OCI-LY7 (cell line): ENCODE measurements around the gene DTX4. TPM values are rescaled to one million over a fixed set of nuclear protein-coding genes. Genes with fewer than 3 reads are reported as not detected.

Experiments used
- BruUV-seq: library from RNA; stranded (reverse); fragments of 400-500 nt; replicated peaks from 2 replicates; lab custom pipeline; 2021; lab: Mats Ljungman, UMichigan
- CTCF ChIA-PET: fragments of 300-600 bp; sonication (Branson Sonifier 250); formaldehyde crosslinking; loops from one replicate; lab custom pipeline; 2022; ENCODE audit warnings: antibody characterized with exemption; ENCODE audit not compliant: unreplicated experiment; lab: Charles Lee
- POLR2A ChIA-PET: fragments of 300-600 bp; sonication (Branson Sonifier 250); formaldehyde crosslinking; loops from one replicate; lab custom pipeline; 2022; ENCODE audit warnings: antibody characterized with exemption; lab: Charles Lee
- DNase-seq: peaks from one replicate; pipeline ENCODE4 v3.0.0-alpha.2; 2015; ENCODE audit warnings: low spot score
- H2AFZ ChIP-seq: fragments of 200-600 bp; sonication (generic), shearing (Covaris generic); 2 replicates; pipeline ENCODE4 v1.6.1; 2014; ENCODE audit warnings: mild to moderate bottlenecking, antibody characterized with exemption, low read length, moderate library complexity
- H3K27ac ChIP-seq: fragments of 200-600 bp; sonication (generic); 2 replicates; pipeline ENCODE4 v1.5.1; 2014; ENCODE audit warnings: mixed run types, low read depth, mild to moderate bottlenecking, moderate library complexity, low read length, inconsistent platforms; ENCODE audit not compliant: poor library complexity, severe bottlenecking
- H3K36me3 ChIP-seq: fragments of 200-600 bp; sonication (generic); 2 replicates; pipeline ENCODE4 v1.6.1; 2014; ENCODE audit warnings: mild to moderate bottlenecking, antibody characterized with exemption, low read length, moderate library complexity, mixed read lengths; ENCODE audit not compliant: insufficient read depth
- H3K4me1 ChIP-seq: fragments of 200-600 bp; sonication (generic); 2 replicates; pipeline ENCODE4 v1.5.1; 2014; ENCODE audit warnings: mild to moderate bottlenecking, low read length; ENCODE audit not compliant: insufficient read depth, poor library complexity, severe bottlenecking
- H3K4me2 ChIP-seq: fragments of 200-600 bp; sonication (generic); 2 replicates; pipeline ENCODE4 v1.6.1; 2014; ENCODE audit warnings: mild to moderate bottlenecking, low read length
- H3K4me3 ChIP-seq: fragments of 200-600 bp; sonication (generic); 2 replicates; pipeline ENCODE4 v1.5.1; 2014; ENCODE audit warnings: mild to moderate bottlenecking, low read depth, low read length; ENCODE audit not compliant: poor library complexity, severe bottlenecking
- H3K79me2 ChIP-seq: fragments of 200-600 bp; sonication (generic); 2 replicates; pipeline ENCODE4 v1.6.1; 2016; ENCODE audit warnings: low read depth, mild to moderate bottlenecking, low read length, moderate library complexity, mixed read lengths; ENCODE audit not compliant: insufficient read depth
- H3K9me2 ChIP-seq: fragments of 200-600 bp; sonication (generic); 2 replicates; pipeline ENCODE4 v1.6.1; 2016; ENCODE audit warnings: mild to moderate bottlenecking, low read length, mixed read lengths; ENCODE audit not compliant: insufficient read depth
- H3K9me3 ChIP-seq: fragments of 200-600 bp; sonication (generic); 2 replicates; pipeline ENCODE4 v1.6.1; 2014; ENCODE audit warnings: mild to moderate bottlenecking, mixed run types, low read length, mixed read lengths
- H4K20me1 ChIP-seq: fragments of 200-600 bp; sonication (generic); 2 replicates; pipeline ENCODE4 v1.6.1; 2014; ENCODE audit warnings: mild to moderate bottlenecking, antibody characterized with exemption, low read length, moderate library complexity, mixed read lengths; ENCODE audit not compliant: insufficient read depth
- CTCF ChIP-seq: fragments of 200-600 bp; sonication (generic); conservative IDR thresholded peaks from 2 replicates; pipeline ENCODE4 v1.5.1; 2014; ENCODE audit warnings: mild to moderate bottlenecking, antibody characterized with exemption, low read length, moderate library complexity, mixed read lengths
- EZH2phosphoT487 ChIP-seq: fragments of 200-600 bp; sonication (generic); IDR thresholded peaks from 2 replicates; pipeline ENCODE4 v1.6.1; 2018; ENCODE audit warnings: low read depth, borderline replicate concordance, mild to moderate bottlenecking, mixed run types, antibody characterized with exemption, low read length, moderate library complexity, mixed read lengths
- intact Hi-C: fragments of 100-400 bp; cut with micrococcal nuclease; formaldehyde crosslinking; loops from one replicate; pipeline ENCODE4 v1.10.0; 2022; ENCODE audit not compliant: unreplicated experiment
- total RNA-seq, 2 experiments: library from RNA; depleted of rRNA in 1 of 2; stranded (reverse); fragments of >200 nt in 1 of 2; shearing (Covaris generic) in 1 of 2; gene quantifications; 2 replicates each; pipeline ENCODE4 v1.2.3, GENCODE V29; 2014 to 2022

Gene DTX4
- total RNA-seq, 2 experiments from 2014 or later: 1.4 to 9.9 TPM

GRCh38 chr11:59184691-59185339 is 12.9 kb downstream of the DTX4 start:
- no peak for DNase-seq
- intact Hi-C loops: no loop called here
- no peaks in the 10 kb centered on the region; the same call in 1 of the 2 replicates for H3K36me3 ChIP-seq
- no TSS peak for BruUV-seq
- H3K79me2 ChIP-seq: no peaks in the 10 kb centered on the region
- H3K4me2 ChIP-seq: no peak overlapping the region; the same call in 1 of the 2 replicates
- no peaks in the 10 kb centered on the region for H4K20me1 ChIP-seq
- no peak overlapping the region for H2AFZ ChIP-seq
- peaks cover 13% of the 10 kb centered on the region for H3K4me1 ChIP-seq
- ChIA-PET CTCF (interaction anchor here (0.6 to 1.2 kb wide), 2 partner anchors 13 to 18 kb away, joined by 3 read pairs; no protein-coding TSS in a partner anchor), POLR2A (interaction anchor here (0.7 to 1.7 kb wide), 3 partner anchors 9 to 466 kb away, joined by 3 to 7 read pairs (median 5); partner anchors contain the start of gene DTX4)
- no peaks in the 10 kb centered on the region for H3K9me2 ChIP-seq
- TF ChIP-seq EZH2phosphoT487 (no peak), CTCF (no peak)
- no peaks in the 10 kb centered on the region for H3K9me3 ChIP-seq
- H3K27ac ChIP-seq: no peak overlapping the region
- H3K4me3 ChIP-seq: no peak overlapping the region

GRCh38 chr11:59185386-59185945 is 13.5 kb downstream of the DTX4 start:
- H3K9me3 ChIP-seq: no peaks in the 10 kb centered on the region
- peaks cover 13% of the 10 kb centered on the region for H3K4me1 ChIP-seq
- no peaks in the 10 kb centered on the region; the same call in 1 of the 2 replicates for H3K36me3 ChIP-seq
- H3K9me2 ChIP-seq: no peaks in the 10 kb centered on the region
- no peak overlapping the region for H3K4me3 ChIP-seq
- DNase-seq: no peak
- ChIA-PET CTCF (interaction anchor here (0.6 to 1.9 kb wide), 4 partner anchors 9 to 39 kb away, joined by 3 to 6 read pairs (median 3); no protein-coding TSS in a partner anchor), POLR2A (interaction anchor here (0.7 to 1.7 kb wide), 3 partner anchors 9 to 465 kb away, joined by 3 to 7 read pairs (median 5); partner anchors contain the start of gene DTX4)
- no peaks in the 10 kb centered on the region for H3K79me2 ChIP-seq
- H2AFZ ChIP-seq: no peak overlapping the region
- no peak for TF ChIP-seq EZH2phosphoT487
- TF ChIP-seq CTCF: no peak
- no peaks in the 10 kb centered on the region for H4K20me1 ChIP-seq
- no TSS peak for BruUV-seq
- no peak overlapping the region for H3K27ac ChIP-seq
- no peak overlapping the region for H3K4me2 ChIP-seq
- intact Hi-C loops: no loop called here
